Activated T-helper 2 cell treated with anti-CD3 and anti-CD28 coated beads, Interferon-gamma antibody, Interleukin-2, Interleukin-4, amounts not matched to agents 10 μg/mL and 5 μg/mL and 100 μg/mL, durations not matched to agents 14 hours and 24 hours and 36 hours (primary cell): Measurements from ENCODE around the gene SHANK1. TPM values are rescaled to one million over a fixed set of nuclear protein-coding genes. Genes with fewer than 3 reads are reported as not detected.

Source experiments
- DNase-seq: peaks from one replicate; pipeline ENCODE4 v3.0.0; 2021; ENCODE audit warnings: low spot score
- H3K27ac Mint-ChIP-seq: one replicate; pipeline ENCODE4 v1.8.0; 2021; ENCODE audit warnings: mixed read lengths
- H3K27me3 Mint-ChIP-seq: one replicate; pipeline ENCODE4 v1.8.0; 2021; ENCODE audit warnings: low read depth, mixed read lengths
- H3K36me3 Mint-ChIP-seq: one replicate; pipeline ENCODE4 v1.8.0; 2021; ENCODE audit warnings: low read depth, mixed read lengths
- H3K4me1 Mint-ChIP-seq: one replicate; pipeline ENCODE4 v1.8.0; 2021; ENCODE audit warnings: low read depth, mixed read lengths
- H3K4me3 Mint-ChIP-seq: one replicate; pipeline ENCODE4 v1.8.0; 2021; ENCODE audit warnings: low read depth, mild to moderate bottlenecking, moderate library complexity, mixed read lengths
- H3K9me3 Mint-ChIP-seq: one replicate; pipeline ENCODE4 v1.8.0; 2021; ENCODE audit warnings: mixed read lengths
- intact Hi-C: fragments of 100-400 bp; cut with micrococcal nuclease; formaldehyde crosslinking; loops from one replicate; pipeline ENCODE4 v1.15.1; 2023
- total RNA-seq: library from RNA; stranded (reverse); gene quantifications from 2 replicates; pipeline ENCODE4 v1.2.3, GENCODE V29; 2022

The SHANK1 gene
- total RNA-seq, 1 donor from 2014 or later, result not detected

DNA sequence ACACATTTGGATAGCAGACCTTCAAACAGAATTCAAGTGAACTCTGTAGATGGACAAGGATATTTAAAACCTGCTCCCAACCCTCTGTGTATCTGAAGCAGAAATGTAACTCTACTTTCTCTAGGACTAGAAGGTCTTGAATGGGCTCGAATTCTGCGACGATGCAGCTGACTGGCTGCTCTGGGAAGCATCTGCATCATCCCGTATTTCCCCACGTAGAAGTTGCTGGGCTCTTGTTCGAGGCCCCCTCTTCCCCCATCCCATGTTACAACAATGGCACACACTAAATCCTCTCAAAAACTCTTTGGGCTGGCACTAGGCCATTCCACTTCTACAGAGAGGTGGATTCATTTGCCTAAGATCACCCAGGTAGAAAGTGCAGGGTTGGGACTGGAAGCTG, 55.4 kb downstream of the SHANK1 start:
- H3K27ac Mint-ChIP-seq, result no peak overlapping the region
- H3K36me3 Mint-ChIP-seq, result no peaks in the 10 kb centered on the region
- intact Hi-C loops, result no loop called here
- H3K4me1 Mint-ChIP-seq, result no peaks in the 10 kb centered on the region
- no peak for DNase-seq
- H3K27me3 Mint-ChIP-seq, result peaks cover 30% of the 10 kb centered on the region
- no peaks in the 10 kb centered on the region for H3K9me3 Mint-ChIP-seq
- H3K4me3 Mint-ChIP-seq, result no peak overlapping the region

DNA sequence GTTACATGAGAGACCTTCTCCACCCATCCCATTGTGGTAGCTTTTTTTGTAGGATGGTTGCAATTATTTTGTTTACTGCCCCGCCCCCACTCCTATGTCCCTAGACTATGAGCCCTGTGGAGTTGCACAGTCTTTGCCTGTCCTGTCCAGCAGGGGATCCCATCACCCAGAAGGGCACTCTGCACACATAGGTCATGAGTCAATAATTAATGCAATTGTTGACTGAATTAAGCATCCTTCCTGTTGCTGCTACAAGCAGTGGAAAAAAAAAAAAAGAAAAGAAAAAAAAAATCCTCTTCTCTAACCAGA, 56.2 kb downstream of the SHANK1 start:
- no peak overlapping the region for H3K27ac Mint-ChIP-seq
- peaks cover 27% of the 10 kb centered on the region for H3K27me3 Mint-ChIP-seq
- no peak overlapping the region for H3K4me3 Mint-ChIP-seq
- H3K36me3 Mint-ChIP-seq, result peaks cover under 1% of the 10 kb centered on the region
- peaks cover 2% of the 10 kb centered on the region for H3K4me1 Mint-ChIP-seq
- H3K9me3 Mint-ChIP-seq, result peaks cover under 1% of the 10 kb centered on the region
- intact Hi-C loops, result no loop called here
- DNase-seq, result no peak

- Mint-ChIP-seq H3K9me3 (peaks cover 5% of the 10 kb centered on the region), H3K36me3 (peaks cover 5% of the 10 kb centered on the region), H3K4me3 (no peak overlapping the region), H3K4me1 (peaks cover 6% of the 10 kb centered on the region), H3K27me3 (peaks cover 27% of the 10 kb centered on the region), H3K27ac (no peak overlapping the region)
- intact Hi-C loops, result no loop called here
- DNase-seq, result no peak
These were observed 56.7 kb downstream of the SHANK1 start for GRCh38 chr19:50662651-50663481.

DNA sequence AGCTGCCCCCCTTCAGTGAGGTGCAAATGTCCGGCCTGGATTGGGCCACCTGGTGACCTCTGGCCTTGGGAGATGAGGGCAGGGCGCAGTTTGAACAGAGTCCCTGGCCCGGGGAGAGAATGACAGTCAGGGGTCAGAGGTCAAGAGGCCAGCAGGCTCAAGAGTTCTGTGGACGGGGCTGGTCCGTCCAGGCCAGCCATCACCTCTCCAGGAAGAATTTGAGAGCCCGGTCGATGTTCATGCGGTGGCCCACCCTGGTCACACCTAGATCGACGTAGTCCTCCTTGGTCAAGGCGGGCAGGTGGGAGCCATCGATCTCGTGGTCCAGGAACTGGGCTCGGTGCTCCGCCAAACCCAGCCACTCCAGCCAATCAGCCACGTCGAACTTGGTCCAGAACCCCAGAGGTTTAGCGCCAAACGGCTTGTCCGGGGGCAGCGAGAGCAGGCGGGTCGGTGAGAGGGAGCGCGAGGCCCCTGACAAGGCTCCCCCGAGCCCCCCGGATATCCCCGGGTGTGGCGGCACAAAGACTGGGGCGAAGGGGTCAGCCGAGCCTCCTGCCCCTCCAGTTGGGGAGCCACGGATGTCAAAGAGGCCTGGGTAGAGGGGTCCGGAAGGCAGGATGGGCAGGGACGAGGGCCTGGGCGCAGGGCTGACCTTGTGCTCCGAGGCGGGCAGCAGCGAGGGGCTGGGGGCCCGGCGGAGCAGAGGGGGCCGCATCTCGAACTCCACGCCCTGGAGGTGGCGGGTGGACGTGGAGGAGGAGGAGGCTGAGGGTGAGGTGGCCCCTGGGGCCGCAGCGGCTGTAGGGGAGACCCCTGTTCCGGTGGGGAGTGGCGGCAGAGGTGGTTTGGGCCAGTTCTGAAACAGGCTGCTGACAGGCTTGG, 57.6 kb downstream of the SHANK1 start:
- DNase-seq, result no peak
- intact Hi-C loops, result no loop called here
- H3K27me3 Mint-ChIP-seq, result peaks cover 27% of the 10 kb centered on the region
- no peak overlapping the region for H3K27ac Mint-ChIP-seq
- H3K4me3 Mint-ChIP-seq, result no peak overlapping the region
- peaks cover 13% of the 10 kb centered on the region for H3K9me3 Mint-ChIP-seq
- H3K36me3 Mint-ChIP-seq, result peaks cover 5% of the 10 kb centered on the region
- peaks cover 14% of the 10 kb centered on the region for H3K4me1 Mint-ChIP-seq

DNA sequence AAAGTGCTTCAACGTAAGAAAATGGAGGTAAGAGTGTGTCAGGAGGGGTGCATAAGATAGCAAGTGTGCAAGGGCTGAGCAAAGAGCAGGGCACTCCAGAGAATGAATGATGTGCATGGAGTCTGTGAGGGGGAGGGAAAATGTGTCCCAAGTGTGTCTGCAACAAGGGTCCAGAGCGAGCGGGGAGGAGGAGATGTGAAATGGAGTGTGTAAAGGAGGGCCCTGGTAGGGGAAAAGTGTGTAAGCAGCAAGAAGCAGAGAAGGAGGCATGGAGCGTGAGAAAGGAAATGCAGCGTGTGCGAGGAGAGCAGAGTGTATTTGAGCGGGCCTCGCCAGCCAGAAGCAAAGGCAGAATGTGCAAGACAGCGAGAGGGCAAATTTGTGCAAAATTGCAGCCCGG, 58.6 kb downstream of the SHANK1 start:
- intact Hi-C loops, result no loop called here
- H3K36me3 Mint-ChIP-seq, result peaks cover 5% of the 10 kb centered on the region
- no peak for DNase-seq

GRCh38 chr19:50660088-50660366, 59.6 kb downstream of the SHANK1 start:
- Mint-ChIP-seq H3K4me3 (no peak overlapping the region), H3K9me3 (peaks cover 16% of the 10 kb centered on the region), H3K36me3 (peaks cover 5% of the 10 kb centered on the region), H3K27me3 (peaks cover 27% of the 10 kb centered on the region), H3K4me1 (peaks cover 14% of the 10 kb centered on the region), H3K27ac (no peak overlapping the region)
- intact Hi-C loops, result no loop called here
- DNase-seq, result no peak

More for the DNA sequence above, 58.6 kb downstream of the SHANK1 start:
- H3K27me3 Mint-ChIP-seq, result peaks cover 27% of the 10 kb centered on the region
- peaks cover 14% of the 10 kb centered on the region for H3K9me3 Mint-ChIP-seq
- H3K4me1 Mint-ChIP-seq, result peaks cover 14% of the 10 kb centered on the region
- no peak overlapping the region for H3K4me3 Mint-ChIP-seq
- H3K27ac Mint-ChIP-seq, result no peak overlapping the region

- H3K27me3 Mint-ChIP-seq, result peaks cover 25% of the 10 kb centered on the region
- H3K27ac Mint-ChIP-seq, result no peak overlapping the region
- peaks cover 14% of the 10 kb centered on the region for H3K4me1 Mint-ChIP-seq
- peaks cover 5% of the 10 kb centered on the region for H3K36me3 Mint-ChIP-seq
- H3K9me3 Mint-ChIP-seq, result peaks cover 21% of the 10 kb centered on the region
- no peak for DNase-seq
- H3K4me3 Mint-ChIP-seq, result no peak overlapping the region
- intact Hi-C loops, result no loop called here
These were observed 60.1 kb downstream of the SHANK1 start for GRCh38 chr19:50659318-50660087.

GRCh38 chr19:50658441-50659317, 60.9 kb downstream of the SHANK1 start:
- DNase-seq, result peak; percentile 65
- Mint-ChIP-seq H3K27ac (peak overlapping the region; percentile 94), H3K36me3 (peaks cover 5% of the 10 kb centered on the region), H3K4me1 (peaks cover 14% of the 10 kb centered on the region), H3K9me3 (peaks cover 21% of the 10 kb centered on the region), H3K27me3 (peaks cover 25% of the 10 kb centered on the region), H3K4me3 (peak overlapping the region; percentile 77)
- intact Hi-C loops, result no loop called here

- intact Hi-C loops, result no loop called here
- H3K27me3 Mint-ChIP-seq, result peaks cover 21% of the 10 kb centered on the region
- peak overlapping the region; percentile 94 for H3K27ac Mint-ChIP-seq
- peaks cover 14% of the 10 kb centered on the region for H3K4me1 Mint-ChIP-seq
- peaks cover 5% of the 10 kb centered on the region for H3K36me3 Mint-ChIP-seq
- H3K9me3 Mint-ChIP-seq, result peaks cover 21% of the 10 kb centered on the region
- H3K4me3 Mint-ChIP-seq, result peak overlapping the region; percentile 77
- peak; percentile 82 for DNase-seq
These were observed 61.7 kb downstream of the SHANK1 start for GRCh38 chr19:50657712-50658440.

DNA sequence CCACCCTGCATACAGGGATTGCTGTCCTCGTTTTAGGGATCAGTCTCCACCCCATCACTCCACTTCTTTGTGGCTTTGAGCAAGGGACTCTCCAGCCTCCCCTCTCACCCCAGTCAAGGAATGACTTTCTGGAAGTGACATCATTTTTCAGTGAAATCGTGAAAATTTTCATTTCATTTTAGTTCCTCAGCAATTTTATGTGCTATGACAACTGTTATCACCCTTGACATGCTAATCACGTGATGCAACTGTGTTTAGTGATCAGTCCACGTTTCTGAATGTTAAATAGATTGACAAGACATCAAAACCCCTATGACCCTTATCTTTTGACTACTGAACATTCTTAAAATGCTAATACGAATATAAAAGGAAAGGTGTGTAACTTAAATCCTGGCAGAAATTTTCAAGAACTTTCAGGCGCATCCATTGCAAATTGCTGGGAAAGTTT, 62.4 kb downstream of the SHANK1 start:
- no peak overlapping the region for H3K4me3 Mint-ChIP-seq
- intact Hi-C loops, result no loop called here

DNA sequence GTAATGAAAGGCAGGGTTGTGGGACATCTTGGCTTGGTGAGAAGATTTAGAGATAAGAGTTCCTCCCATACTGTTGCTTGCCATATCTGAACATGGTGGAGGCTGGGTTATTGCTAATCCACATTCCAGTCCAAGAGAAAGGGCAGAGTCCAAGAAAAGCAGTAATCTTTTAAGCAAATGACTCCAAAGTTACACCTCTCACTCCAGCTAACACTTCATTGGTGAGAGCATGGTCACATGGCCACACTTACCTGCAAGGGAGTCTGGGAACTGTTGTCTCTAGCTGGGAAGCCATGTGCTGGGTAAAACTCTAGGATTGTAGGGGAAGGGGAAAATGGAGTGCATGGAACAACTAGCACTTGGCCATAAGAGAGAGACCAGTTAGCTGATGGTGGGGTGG, 64.7 kb downstream of the SHANK1 start:
- Mint-ChIP-seq H3K4me1 (peaks cover 14% of the 10 kb centered on the region), H3K9me3 (peaks cover 21% of the 10 kb centered on the region), H3K4me3 (no peak overlapping the region), H3K36me3 (peaks cover 5% of the 10 kb centered on the region), H3K27me3 (peaks cover 6% of the 10 kb centered on the region), H3K27ac (no peak overlapping the region)
- DNase-seq, result no peak
- intact Hi-C loops, result no loop called here

More for the DNA sequence above, 62.4 kb downstream of the SHANK1 start:
- H3K27me3 Mint-ChIP-seq, result peaks cover 18% of the 10 kb centered on the region
- H3K4me1 Mint-ChIP-seq, result peaks cover 14% of the 10 kb centered on the region
- DNase-seq, result no peak
- H3K9me3 Mint-ChIP-seq, result peaks cover 21% of the 10 kb centered on the region
- H3K36me3 Mint-ChIP-seq, result peaks cover 5% of the 10 kb centered on the region
- H3K27ac Mint-ChIP-seq, result peak overlapping the region; percentile 12
